Activated CD4-positive, alpha-beta memory T cell treated with anti-CD3 and anti-CD28 coated beads, Interleukin-2, amount 10 ng/mL, durations not matched to agents 7 days and 5 days (primary cell): ENCODE data around the gene TSLP. TPM values are rescaled to one million over a fixed set of nuclear protein-coding genes. Genes with fewer than 3 reads are reported as not detected.

Experiments
- CTCF ChIA-PET: fragments of 350-600 bp; sonication (Branson Sonifier 250); formaldehyde crosslinking; loops from one replicate; lab custom pipeline; 2021; ENCODE audit warnings: antibody characterized with exemption, inconsistent platforms; lab: Charles Lee
- POLR2A ChIA-PET: fragments of 350-600 bp; sonication (Branson Sonifier 250); formaldehyde crosslinking; loops from one replicate; lab custom pipeline; 2021; ENCODE audit warnings: antibody characterized with exemption; lab: Charles Lee
- DNase-seq: peaks from one replicate; pipeline ENCODE4 v3.0.0-alpha.2; 2020
- H3K27ac Mint-ChIP-seq: one replicate; pipeline ENCODE4 v1.8.0; 2021; ENCODE audit warnings: mild to moderate bottlenecking, mixed read lengths
- H3K27me3 Mint-ChIP-seq: one replicate; pipeline ENCODE4 v1.8.0; 2021; ENCODE audit warnings: mixed read lengths
- H3K36me3 Mint-ChIP-seq: one replicate; pipeline ENCODE4 v1.8.0; 2021; ENCODE audit warnings: low read depth, mixed read lengths
- H3K4me1 Mint-ChIP-seq: one replicate; pipeline ENCODE4 v1.8.0; 2021; ENCODE audit warnings: mixed read lengths
- H3K4me3 Mint-ChIP-seq: one replicate; pipeline ENCODE4 v1.8.0; 2021; ENCODE audit warnings: mild to moderate bottlenecking, mixed read lengths
- H3K9me3 Mint-ChIP-seq: one replicate; pipeline ENCODE4 v1.8.0; 2021; ENCODE audit warnings: mixed read lengths
- total RNA-seq, 2 experiments: library from RNA; stranded (reverse); gene quantifications; one replicate each; pipeline ENCODE4 v1.2.3, GENCODE V29; 2021

The TSLP gene
- total RNA-seq, 2 experiments from 2014 or later: 0.15 TPM

- CTCF ChIA-PET: no interaction called here
- POLR2A ChIA-PET: no interaction called here
- Mint-ChIP-seq H3K4me1 (peaks cover 19% of the 10 kb centered on the region), H3K36me3 (no peaks in the 10 kb centered on the region), H3K27me3 (peaks cover 74% of the 10 kb centered on the region), H3K9me3 (no peaks in the 10 kb centered on the region), H3K27ac (no peak overlapping the region), H3K4me3 (peak overlapping the region; percentile 79)
- peak; percentile 51 for DNase-seq
Observed at GRCh38 chr5:111072949-111073682, 1.6 kb downstream of the TSLP start.

DNA sequence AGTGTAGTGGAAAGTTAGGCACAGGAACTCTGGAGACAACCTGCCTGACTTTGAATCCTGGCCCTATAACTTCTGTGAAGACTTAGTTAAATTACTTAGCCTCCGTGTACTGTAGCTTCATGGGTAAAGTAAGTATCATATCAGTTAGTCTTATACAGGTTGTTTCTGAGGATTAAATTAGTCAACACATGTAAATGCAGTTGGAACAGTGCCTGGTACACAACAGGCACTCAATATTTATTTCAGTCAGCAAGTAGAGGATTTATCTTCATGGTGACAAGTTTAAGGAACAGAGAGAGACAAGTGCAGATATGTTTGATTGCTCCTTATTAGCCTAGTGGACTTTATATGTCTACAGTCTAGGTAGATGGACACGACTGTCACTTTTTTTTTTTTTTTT lies 2.7 kb downstream of the TSLP start:
- ChIA-PET POLR2A (no interaction called here), CTCF (no interaction called here)
- peaks cover 70% of the 10 kb centered on the region for H3K27me3 Mint-ChIP-seq
- no peaks in the 10 kb centered on the region for H3K9me3 Mint-ChIP-seq
- H3K27ac Mint-ChIP-seq: no peak overlapping the region
- H3K4me3 Mint-ChIP-seq: no peak overlapping the region
- H3K4me1 Mint-ChIP-seq: peaks cover 19% of the 10 kb centered on the region
- no peak for DNase-seq
- no peaks in the 10 kb centered on the region for H3K36me3 Mint-ChIP-seq

DNA sequence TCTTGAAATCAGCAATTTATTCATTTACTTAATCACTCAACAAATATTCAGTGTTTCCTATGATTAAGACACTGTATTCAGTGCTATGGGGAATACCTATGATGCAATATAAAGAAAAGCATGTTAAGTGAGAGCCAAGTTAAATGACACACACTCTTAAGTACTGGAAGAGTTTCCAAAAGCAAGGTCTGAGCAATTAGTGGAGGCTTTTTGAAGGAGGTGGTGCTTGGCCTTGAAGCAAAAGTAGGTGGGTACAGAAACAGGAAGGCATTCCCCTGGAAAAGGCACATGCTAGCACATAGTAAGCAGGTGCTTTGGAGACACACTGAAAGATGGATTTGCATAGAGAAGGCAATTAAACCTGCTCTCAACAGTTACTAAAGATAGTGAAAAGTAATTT lies 4.0 kb downstream of the TSLP start:
- H3K27me3 Mint-ChIP-seq: peaks cover 61% of the 10 kb centered on the region
- no peaks in the 10 kb centered on the region for H3K9me3 Mint-ChIP-seq
- no peaks in the 10 kb centered on the region for H3K36me3 Mint-ChIP-seq
- ChIA-PET POLR2A (no interaction called here), CTCF (no interaction called here)
- no peak for DNase-seq
- peaks cover 18% of the 10 kb centered on the region for H3K4me1 Mint-ChIP-seq
- H3K27ac Mint-ChIP-seq: no peak overlapping the region
- no peak overlapping the region for H3K4me3 Mint-ChIP-seq

- POLR2A ChIA-PET: no interaction called here
- no peak overlapping the region for H3K27ac Mint-ChIP-seq
- no peak overlapping the region for H3K4me3 Mint-ChIP-seq
- H3K36me3 Mint-ChIP-seq: no peaks in the 10 kb centered on the region
- DNase-seq: no peak
- peaks cover 14% of the 10 kb centered on the region for H3K4me1 Mint-ChIP-seq
- CTCF ChIA-PET: no interaction called here
- peaks cover 57% of the 10 kb centered on the region for H3K27me3 Mint-ChIP-seq
- H3K9me3 Mint-ChIP-seq: no peaks in the 10 kb centered on the region
Observed at GRCh38 chr5:111076091-111076490, 4.6 kb downstream of the TSLP start.

DNA sequence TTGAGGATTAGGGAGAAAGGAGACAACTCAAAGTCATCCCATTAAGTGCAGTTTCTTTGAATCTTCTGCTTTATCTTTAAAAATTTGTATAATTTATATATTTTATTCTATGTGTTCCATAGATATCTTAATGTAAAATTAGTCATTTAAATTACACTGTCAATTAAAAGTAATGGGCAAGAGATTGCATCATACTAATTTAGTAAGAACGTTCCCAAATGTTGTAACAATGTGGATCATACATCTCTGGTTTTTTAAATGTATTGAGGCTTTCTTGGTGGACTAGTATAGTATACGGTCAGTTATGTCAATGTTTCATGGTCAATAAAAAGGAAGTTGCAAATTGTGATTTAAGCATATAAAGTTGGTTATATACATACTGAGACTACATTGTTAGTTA lies 6.2 kb downstream of the TSLP start:
- POLR2A ChIA-PET: no interaction called here
- H3K9me3 Mint-ChIP-seq: peaks cover 1% of the 10 kb centered on the region

GRCh38 chr5:111079846-111080245 lies 8.3 kb downstream of the TSLP start:
- Mint-ChIP-seq H3K4me3 (no peak overlapping the region), H3K9me3 (peaks cover 2% of the 10 kb centered on the region), H3K27ac (no peak overlapping the region), H3K27me3 (peaks cover 45% of the 10 kb centered on the region), H3K36me3 (no peaks in the 10 kb centered on the region), H3K4me1 (no peaks in the 10 kb centered on the region)
- ChIA-PET CTCF (interaction anchor here (1.7 kb wide), 1 partner anchor 12 kb away, joined by 4 read pairs; no protein-coding TSS in a partner anchor), POLR2A (interaction anchor here (1.2 kb wide), 1 partner anchor 11 kb away, joined by 3 read pairs; no protein-coding TSS in a partner anchor)
- DNase-seq: no peak

More for the DNA sequence above, 6.2 kb downstream of the TSLP start:
- Mint-ChIP-seq H3K27me3 (peaks cover 53% of the 10 kb centered on the region), H3K27ac (no peak overlapping the region), H3K4me1 (peaks cover 13% of the 10 kb centered on the region), H3K4me3 (no peak overlapping the region), H3K36me3 (no peaks in the 10 kb centered on the region)
- CTCF ChIA-PET: no interaction called here
- no peak for DNase-seq

GRCh38 chr5:111083323-111083722 lies 11.8 kb downstream of the TSLP start:
- ChIA-PET CTCF (no interaction called here), POLR2A (no interaction called here)
- Mint-ChIP-seq H3K4me1 (no peaks in the 10 kb centered on the region), H3K27me3 (peaks cover 32% of the 10 kb centered on the region), H3K27ac (no peak overlapping the region), H3K9me3 (peaks cover 2% of the 10 kb centered on the region), H3K36me3 (no peaks in the 10 kb centered on the region), H3K4me3 (no peak overlapping the region)
- DNase-seq: no peak

GRCh38 chr5:111092062-111092853 lies 20.7 kb downstream of the TSLP start, which contains the start of gene WDR36:
Gene WDR36 (plus strand): TSS chr5:111092348. CDS start chr5:111092457, 109 bp downstream.
- Mint-ChIP-seq H3K27ac (peak within 1 kb of the TSS; percentile 82), H3K36me3 (peaks cover 12% of the 10 kb centered on the region), H3K27me3 (peaks cover 4% of the 10 kb centered on the region), H3K4me3 (peak within 1 kb of the TSS; percentile 88), H3K4me1 (peaks cover 36% of the 10 kb centered on the region), H3K9me3 (peaks cover 2% of the 10 kb centered on the region)
- ChIA-PET CTCF (interaction anchor here (0.6 to 2.3 kb wide), 7 partner anchors 13 to 1858 kb away, joined by 3 to 7 read pairs (median 4); no protein-coding TSS in a partner anchor), POLR2A (interaction anchor here (0.8 to 2.0 kb wide), 7 partner anchors 9 to 1068 kb away, joined by 3 to 6 read pairs (median 4); partner anchors contain the start of gene TMEM232)
- peak; percentile 90 for DNase-seq

- Mint-ChIP-seq H3K36me3 (peaks cover 24% of the 10 kb centered on the region), H3K27me3 (no peaks in the 10 kb centered on the region), H3K4me3 (no peak overlapping the region), H3K4me1 (peaks cover 42% of the 10 kb centered on the region), H3K27ac (no peak overlapping the region), H3K9me3 (peaks cover 2% of the 10 kb centered on the region)
- CTCF ChIA-PET: no interaction called here
- no peak for DNase-seq
- POLR2A ChIA-PET: no interaction called here
Observed at GRCh38 chr5:111095982-111096381, 24.5 kb downstream of the TSLP start.

- Mint-ChIP-seq H3K27me3 (no peaks in the 10 kb centered on the region), H3K27ac (no peak overlapping the region), H3K4me3 (no peak overlapping the region), H3K4me1 (peaks cover 21% of the 10 kb centered on the region), H3K36me3 (peaks cover 41% of the 10 kb centered on the region), H3K9me3 (no peaks in the 10 kb centered on the region)
- DNase-seq: no peak
- ChIA-PET CTCF (no interaction called here), POLR2A (no interaction called here)
Observed at GRCh38 chr5:111099058-111099778, 27.7 kb downstream of the TSLP start.

DNA sequence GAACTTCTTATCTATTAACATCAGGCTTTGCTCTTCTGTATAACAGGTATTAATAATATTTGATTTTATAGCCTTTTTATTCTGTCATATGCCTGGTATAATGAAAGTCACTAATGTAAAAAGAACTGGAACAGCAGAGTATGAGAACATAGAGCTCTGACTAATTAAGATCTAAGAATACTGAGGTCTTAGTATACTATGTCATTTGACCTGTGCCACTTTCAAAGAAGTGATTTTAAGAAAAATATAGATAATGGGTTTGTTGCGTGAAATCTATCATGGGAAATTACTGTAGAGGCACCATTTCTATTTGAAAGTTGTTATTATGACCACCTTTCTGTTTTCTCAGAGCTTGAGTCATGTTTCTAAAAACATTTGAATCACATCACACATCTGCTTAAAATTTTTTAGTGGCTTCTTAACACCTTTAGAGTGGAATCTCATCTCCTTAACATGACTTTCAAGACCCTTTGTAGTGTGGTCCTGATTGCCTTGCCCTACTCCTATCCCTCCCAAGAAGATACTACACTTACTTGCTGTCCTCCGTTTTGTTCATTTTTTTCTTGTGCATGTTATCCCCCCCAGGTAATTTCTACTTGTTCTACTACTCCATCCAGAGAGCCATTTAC lies 34.9 kb downstream of the TSLP start:
- H3K9me3 Mint-ChIP-seq: no peaks in the 10 kb centered on the region
- H3K27ac Mint-ChIP-seq: no peak overlapping the region
- CTCF ChIA-PET: interaction anchor here (1.6 kb wide), 1 partner anchor 350 kb away, joined by 3 read pairs; no protein-coding TSS in a partner anchor
- H3K4me3 Mint-ChIP-seq: no peak overlapping the region
- no peak for DNase-seq
- peaks cover 2% of the 10 kb centered on the region for H3K4me1 Mint-ChIP-seq
- peaks cover 51% of the 10 kb centered on the region for H3K36me3 Mint-ChIP-seq
- POLR2A ChIA-PET: no interaction called here
- no peaks in the 10 kb centered on the region for H3K27me3 Mint-ChIP-seq

DNA sequence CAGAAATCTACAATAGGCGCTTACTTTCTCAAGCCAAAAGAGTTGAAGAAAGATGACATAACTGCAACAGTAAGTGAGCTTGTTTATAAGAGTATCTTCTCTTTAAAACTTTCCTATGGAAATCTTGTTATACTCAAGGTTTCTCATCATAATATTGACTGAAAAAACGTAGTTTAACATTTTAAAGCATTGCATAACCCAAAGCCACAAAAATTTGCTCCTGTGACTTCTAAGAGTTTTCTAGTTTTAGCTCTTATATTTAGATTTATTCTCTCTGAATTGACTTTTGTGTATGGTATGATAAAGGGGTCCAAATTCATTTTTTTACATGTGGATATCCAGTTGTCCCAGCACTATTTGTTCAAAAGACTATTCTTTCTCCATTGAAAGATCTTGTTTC lies 35.9 kb downstream of the TSLP start:
- Mint-ChIP-seq H3K4me3 (no peak overlapping the region), H3K27ac (no peak overlapping the region), H3K27me3 (no peaks in the 10 kb centered on the region), H3K4me1 (peaks cover 2% of the 10 kb centered on the region), H3K36me3 (peaks cover 55% of the 10 kb centered on the region), H3K9me3 (no peaks in the 10 kb centered on the region)
- POLR2A ChIA-PET: interaction anchor here (1.4 kb wide), 1 partner anchor 116 kb away, joined by 3 read pairs; no protein-coding TSS in a partner anchor
- no peak for DNase-seq
- CTCF ChIA-PET: interaction anchor here (0.7 to 1.6 kb wide), 2 partner anchors 351 to 413 kb away, joined by 3 read pairs; no protein-coding TSS in a partner anchor
